ENCODE results near the gene ALDOB.

GRCh38 chr9:101375546-101375945, 60.0 kb downstream of the ALDOB start:
- TF ChIP-seq CTCF (IDR thresholded peaks at IDR 0.05), result no peak
- TF ChIP-seq POLR2A (IDR thresholded peaks at IDR 0.05), result no peak
